HEK293 (cell line): ENCODE measurements around the gene LMBRD2.

ENCODE experiments used
- CTCF ChIA-PET: fragments of 350-600 bp; formaldehyde crosslinking; extraction: SDS; loops from one replicate; lab custom pipeline; 2021; ENCODE audit warnings: antibody characterized with exemption; lab: Yijun Ruan, JAX
- POLR2A ChIA-PET: fragments of 300-600 bp; formaldehyde crosslinking; extraction: SDS; loops from one replicate; lab custom pipeline; 2020; ENCODE audit warnings: antibody characterized with exemption, inconsistent platforms; lab: Yijun Ruan, JAX
- H3K27ac ChIP-seq: fragments of 200-500 bp; sonication (Bioruptor generic); 2 replicates; pipeline ENCODE4 v1.5.1; 2014; ENCODE audit warnings: low read depth, low read length, control low read depth, inconsistent platforms; ENCODE audit errors: extremely low read depth
- H3K36me3 ChIP-seq, 2 experiments: fragments of 200-500 bp in 1 of 2; sonication (Bioruptor generic) in 1 of 2; 1 replicate in 1 of 2; 2 replicates in 1 of 2; pipeline ENCODE4 v1.5.1; 2014 to 2017; ENCODE audit warnings: inconsistent platforms in 2 of 2, low read length in 2 of 2; ENCODE audit not compliant: control insufficient read depth in 2 of 2, insufficient read depth in 1 of 2
- H3K4me1 ChIP-seq: fragments of 200-500 bp; sonication (Bioruptor generic); 2 replicates; pipeline ENCODE4 v1.5.1; 2014; ENCODE audit warnings: mild to moderate bottlenecking, low read length, inconsistent platforms; ENCODE audit not compliant: control insufficient read depth, insufficient read depth
- H3K4me3 ChIP-seq: 2 replicates; pipeline ENCODE4 v1.5.1; 2011; ENCODE audit warnings: low read depth, mild to moderate bottlenecking, control low read depth, low read length, moderate library complexity
- H3K9me3 ChIP-seq: fragments of 200-500 bp; sonication (Bioruptor generic); 2 replicates; pipeline ENCODE4 v1.5.1; 2014; ENCODE audit warnings: low read depth, low read length, inconsistent platforms; ENCODE audit not compliant: control insufficient read depth, insufficient read depth
- GLI2 ChIP-seq: fragments of 450-650 bp; formaldehyde crosslinking; IDR thresholded peaks from 2 replicates; pipeline ENCODE4; 2017; ENCODE audit warnings: missing biosample characterization, missing genetic modification characterization, low read depth, borderline replicate concordance
- HOXD13 ChIP-seq: sonication (generic); formaldehyde crosslinking; IDR thresholded peaks from 2 replicates; pipeline ENCODE4 v1.8.0; 2022; ENCODE audit warnings: missing genetic modification reagents, borderline replicate concordance
- KLF1 ChIP-seq: fragments of 450-650 bp; formaldehyde crosslinking; IDR thresholded peaks from 2 replicates; pipeline ENCODE4 v1.5.1; 2016; ENCODE audit warnings: missing biosample characterization, missing genetic modification characterization
- KLF8 ChIP-seq: fragments of 450-650 bp; formaldehyde crosslinking; IDR thresholded peaks from 2 replicates; pipeline ENCODE4 v1.5.1; 2016; ENCODE audit warnings: missing biosample characterization, missing genetic modification characterization
- KLF9 ChIP-seq: fragments of 450-650 bp; formaldehyde crosslinking; IDR thresholded peaks from 2 replicates; pipeline ENCODE4 v1.5.1; 2016; ENCODE audit warnings: missing biosample characterization, missing genetic modification characterization, low read depth
- ZBTB17 ChIP-seq: fragments of 450-650 bp; formaldehyde crosslinking; IDR thresholded peaks from 2 replicates; pipeline ENCODE4 v1.5.1; 2016; ENCODE audit warnings: missing biosample characterization, missing genetic modification characterization
- ZBTB20 ChIP-seq: fragments of 450-650 bp; formaldehyde crosslinking; IDR thresholded peaks from 2 replicates; pipeline ENCODE4 v1.5.1; 2016; ENCODE audit warnings: missing biosample characterization, missing genetic modification characterization
- ZBTB8A ChIP-seq: fragments of 450-650 bp; formaldehyde crosslinking; IDR thresholded peaks from 2 replicates; pipeline ENCODE4 v1.5.1; 2016; ENCODE audit warnings: missing biosample characterization, missing genetic modification characterization
- ZNF133 ChIP-seq: fragments of 450-650 bp; formaldehyde crosslinking; IDR thresholded peaks from 2 replicates; pipeline ENCODE4 v1.5.1; 2016; ENCODE audit warnings: missing biosample characterization, missing genetic modification characterization
- ZNF175 ChIP-seq: fragments of 450-650 bp; formaldehyde crosslinking; IDR thresholded peaks from 2 replicates; pipeline ENCODE4 v1.5.1; 2016; ENCODE audit warnings: missing biosample characterization, missing genetic modification characterization
- ZNF211 ChIP-seq: fragments of 450-650 bp; formaldehyde crosslinking; IDR thresholded peaks from 2 replicates; pipeline ENCODE4 v1.5.1; 2016; ENCODE audit warnings: low read depth, missing biosample characterization, missing genetic modification characterization
- ZNF26 ChIP-seq: fragments of 450-650 bp; formaldehyde crosslinking; IDR thresholded peaks from 2 replicates; pipeline ENCODE4 v1.5.1; 2016; ENCODE audit warnings: missing biosample characterization, missing genetic modification characterization
- ZNF350 ChIP-seq: fragments of 450-650 bp; formaldehyde crosslinking; IDR thresholded peaks from 2 replicates; pipeline ENCODE4 v1.5.0; 2017; ENCODE audit warnings: missing biosample characterization, mild to moderate bottlenecking, missing genetic modification characterization
- ZNF37A ChIP-seq: fragments of 450-650 bp; IDR thresholded peaks from 2 replicates; pipeline ENCODE4 v1.5.1; 2018; ENCODE audit warnings: missing biosample characterization, missing genetic modification characterization
- ZNF473 ChIP-seq: fragments of 450-650 bp; formaldehyde crosslinking; IDR thresholded peaks from 2 replicates; pipeline ENCODE4 v1.5.1; 2017; ENCODE audit warnings: missing biosample characterization, missing genetic modification characterization
- ZNF585B ChIP-seq: fragments of 450-650 bp; formaldehyde crosslinking; IDR thresholded peaks from 2 replicates; pipeline ENCODE4 v1.5.1; 2016; ENCODE audit warnings: missing biosample characterization, missing genetic modification characterization
- ZNF707 ChIP-seq: fragments of 450-650 bp; formaldehyde crosslinking; IDR thresholded peaks from 2 replicates; pipeline ENCODE4 v1.5.1; 2016; ENCODE audit warnings: missing biosample characterization, missing genetic modification characterization
- ZSCAN5A ChIP-seq: fragments of 450-650 bp; formaldehyde crosslinking; IDR thresholded peaks from 2 replicates; pipeline ENCODE4 v1.5.1; 2016; ENCODE audit warnings: missing biosample characterization, missing genetic modification characterization
- TF ChIP-seq, protein P1 (sequence below): fragments of 450-650 bp; formaldehyde crosslinking; IDR thresholded peaks from 2 replicates; pipeline ENCODE4 v1.5.1; 2017; ENCODE audit warnings: missing biosample characterization, missing genetic modification characterization
- TF ChIP-seq, protein P2 (sequence below): fragments of 450-650 bp; formaldehyde crosslinking; IDR thresholded peaks from 2 replicates; pipeline ENCODE4 v1.5.1; 2016; ENCODE audit warnings: missing biosample characterization, missing genetic modification characterization

Gene LMBRD2

GRCh38 chr5:36168737-36169136 is 17.1 kb upstream of the LMBRD2 start:
- Histone ChIP-seq H3K9me3 (no peaks in the 10 kb centered on the region), H3K4me3 (no peak overlapping the region), H3K36me3 (peaks cover 88 to 100% of the 10 kb centered on the region in 2 experiments), H3K4me1 (no peaks in the 10 kb centered on the region), H3K27ac (no peak overlapping the region)
- TF ChIP-seq KLF9 (tag by site-specific recombination), result no peak
- no peak for TF ChIP-seq ZNF707
- no peak for TF ChIP-seq ZBTB20
- no peak for TF ChIP-seq ZNF37A (tag by site-specific recombination)
- TF ChIP-seq ZNF473 (tag by site-specific recombination), result no peak
- no peak for TF ChIP-seq ZNF585B
- TF ChIP-seq, protein P1, sequence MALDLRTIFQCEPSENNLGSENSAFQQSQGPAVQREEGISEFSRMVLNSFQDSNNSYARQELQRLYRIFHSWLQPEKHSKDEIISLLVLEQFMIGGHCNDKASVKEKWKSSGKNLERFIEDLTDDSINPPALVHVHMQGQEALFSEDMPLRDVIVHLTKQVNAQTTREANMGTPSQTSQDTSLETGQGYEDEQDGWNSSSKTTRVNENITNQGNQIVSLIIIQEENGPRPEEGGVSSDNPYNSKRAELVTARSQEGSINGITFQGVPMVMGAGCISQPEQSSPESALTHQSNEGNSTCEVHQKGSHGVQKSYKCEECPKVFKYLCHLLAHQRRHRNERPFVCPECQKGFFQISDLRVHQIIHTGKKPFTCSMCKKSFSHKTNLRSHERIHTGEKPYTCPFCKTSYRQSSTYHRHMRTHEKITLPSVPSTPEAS (tag by site-specific recombination), result no peak
- TF ChIP-seq ZBTB17 (tag by site-specific recombination), result no peak
- no peak for TF ChIP-seq ZNF26 (tag by site-specific recombination)
- ChIA-PET POLR2A (no interaction called here), CTCF (no interaction called here)

DNA sequence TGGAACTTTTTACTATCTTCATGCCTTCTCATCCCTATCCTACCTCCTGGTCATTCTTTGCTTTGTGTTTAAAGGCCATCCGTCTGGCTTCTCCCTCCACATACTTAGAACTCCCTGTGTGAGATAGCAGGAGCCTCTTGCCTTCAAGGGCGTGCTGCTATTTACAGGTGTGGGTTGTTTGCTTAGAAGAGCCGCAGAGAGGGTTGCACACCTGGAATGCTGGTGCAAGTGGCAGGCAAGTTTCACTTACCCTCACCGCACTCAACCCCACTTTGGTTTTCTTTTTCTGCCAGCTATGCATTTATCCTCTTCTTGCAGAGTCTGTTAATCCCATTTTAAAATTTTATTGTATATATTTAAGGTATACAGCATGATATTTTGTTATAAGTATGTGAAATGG is 12.8 kb upstream of the LMBRD2 start:
- H3K4me1 ChIP-seq, result no peaks in the 10 kb centered on the region
- H3K36me3 ChIP-seq, result peaks cover 61 to 100% of the 10 kb centered on the region in 2 experiments
- no peaks in the 10 kb centered on the region for H3K9me3 ChIP-seq
- ChIA-PET POLR2A (no interaction called here), CTCF (interaction anchor here (0.6 to 3.5 kb wide), 2 partner anchors 9 to 13 kb away, joined by 4 to 15 read pairs; no protein-coding TSS in a partner anchor)
- TF ChIP-seq KLF8 (no peak), HOXD13 (CRISPR knock-in tag) (no peak), KLF1 (tag by site-specific recombination) (no peak), ZNF175 (no peak), ZNF350 (tag by site-specific recombination) (no peak)
- TF ChIP-seq, protein P2, sequence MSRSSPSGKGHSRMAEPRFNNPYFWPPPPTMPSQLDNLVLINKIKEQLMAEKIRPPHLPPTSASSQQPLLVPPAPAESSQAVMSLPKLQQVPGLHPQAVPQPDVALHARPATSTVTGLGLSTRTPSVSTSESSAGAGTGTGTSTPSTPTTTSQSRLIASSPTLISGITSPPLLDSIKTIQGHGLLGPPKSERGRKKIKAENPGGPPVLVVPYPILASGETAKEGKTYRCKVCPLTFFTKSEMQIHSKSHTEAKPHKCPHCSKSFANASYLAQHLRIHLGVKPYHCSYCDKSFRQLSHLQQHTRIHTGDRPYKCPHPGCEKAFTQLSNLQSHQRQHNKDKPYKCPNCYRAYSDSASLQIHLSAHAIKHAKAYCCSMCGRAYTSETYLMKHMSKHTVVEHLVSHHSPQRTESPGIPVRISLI, result no peak
- TF ChIP-seq, all 188 proteins: peak for 0
- no peak overlapping the region for H3K4me3 ChIP-seq
- H3K27ac ChIP-seq, result no peak overlapping the region

DNA sequence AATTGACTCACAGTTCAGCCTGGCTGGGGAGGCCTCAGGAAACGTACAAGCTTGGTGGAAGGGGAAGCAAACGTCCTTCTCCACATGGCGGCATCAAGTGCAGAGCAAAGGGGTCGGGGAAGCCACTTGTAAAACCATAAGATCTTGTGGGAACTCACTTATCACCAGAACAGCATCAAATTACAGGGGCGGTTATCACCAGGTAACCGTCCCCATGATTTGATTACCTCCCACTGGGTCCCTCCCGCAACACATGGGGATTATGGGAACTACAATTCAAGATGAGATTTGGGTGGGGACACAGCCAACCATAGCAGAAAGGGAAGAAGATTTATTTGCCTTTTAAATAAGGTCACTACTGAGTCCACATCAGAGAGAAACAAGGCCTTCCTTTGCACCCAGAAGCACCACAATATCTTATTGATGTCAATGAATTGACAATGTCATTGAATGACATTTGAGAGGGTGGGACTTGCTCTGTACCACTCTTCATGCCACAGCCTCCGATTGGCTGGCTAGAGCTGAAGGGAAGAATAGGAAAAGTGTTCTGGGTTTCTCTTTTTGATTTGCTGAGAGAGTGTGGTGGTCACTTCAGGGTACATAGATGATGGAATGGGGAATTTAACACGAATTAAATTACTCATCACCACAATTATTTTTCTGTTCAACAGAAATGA is 11.3 kb upstream of the LMBRD2 start:
- Histone ChIP-seq H3K9me3 (no peaks in the 10 kb centered on the region), H3K4me1 (no peaks in the 10 kb centered on the region), H3K4me3 (no peak overlapping the region), H3K36me3 (peaks cover 56 to 100% of the 10 kb centered on the region in 2 experiments), H3K27ac (no peak overlapping the region)
- TF ChIP-seq ZSCAN5A (tag by site-specific recombination) (no peak), ZNF211 (no peak), ZBTB8A (no peak), GLI2 (tag by site-specific recombination) (no peak), ZNF133 (tag by site-specific recombination) (no peak)
- ChIA-PET POLR2A (no interaction called here), CTCF (interaction anchor here (1.0 kb wide), 1 partner anchor 15 kb away, joined by 3 read pairs; no protein-coding TSS in a partner anchor)
